SHP77 (cell line): ENCODE measurements around the gene CIP2A.

Source experiments
- DNase-seq, 2 experiments: peaks; one replicate each; lab custom pipeline; 2025; lab: John Stamatoyannopoulos, UW

Gene CIP2A

GRCh38 chr3:108562565-108562964 is 26.7 kb downstream of the CIP2A start:
- no peak for DNase-seq

DNA sequence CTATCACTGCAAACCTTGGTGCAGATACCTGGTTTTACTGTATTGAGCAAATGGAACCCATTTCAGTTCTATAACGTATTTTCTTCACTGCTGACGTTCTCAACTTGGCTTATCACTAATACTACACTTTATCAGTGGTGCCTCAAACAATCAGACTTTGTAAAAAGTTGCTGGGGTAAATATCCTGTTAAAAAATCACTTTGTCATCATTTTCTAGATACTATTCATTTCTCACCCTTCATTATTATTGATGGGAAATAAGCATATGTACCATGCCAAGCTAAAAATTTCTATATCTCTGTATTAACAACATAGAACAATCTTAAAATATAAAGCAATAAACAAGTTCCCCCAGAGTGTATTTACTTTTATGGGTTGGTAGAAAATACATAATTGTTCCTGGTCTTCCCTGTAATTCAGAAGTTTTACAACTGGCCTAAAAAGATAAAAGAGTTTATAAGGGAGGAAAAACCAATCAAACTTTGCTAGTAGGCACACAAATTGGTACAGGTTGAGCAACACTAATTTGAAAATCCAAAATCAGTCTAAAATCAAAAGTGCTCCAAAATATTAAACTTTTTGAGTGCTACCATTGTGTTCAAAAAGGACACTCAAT is 33.2 kb downstream of the CIP2A start:
- DNase-seq, result no peak

DNA sequence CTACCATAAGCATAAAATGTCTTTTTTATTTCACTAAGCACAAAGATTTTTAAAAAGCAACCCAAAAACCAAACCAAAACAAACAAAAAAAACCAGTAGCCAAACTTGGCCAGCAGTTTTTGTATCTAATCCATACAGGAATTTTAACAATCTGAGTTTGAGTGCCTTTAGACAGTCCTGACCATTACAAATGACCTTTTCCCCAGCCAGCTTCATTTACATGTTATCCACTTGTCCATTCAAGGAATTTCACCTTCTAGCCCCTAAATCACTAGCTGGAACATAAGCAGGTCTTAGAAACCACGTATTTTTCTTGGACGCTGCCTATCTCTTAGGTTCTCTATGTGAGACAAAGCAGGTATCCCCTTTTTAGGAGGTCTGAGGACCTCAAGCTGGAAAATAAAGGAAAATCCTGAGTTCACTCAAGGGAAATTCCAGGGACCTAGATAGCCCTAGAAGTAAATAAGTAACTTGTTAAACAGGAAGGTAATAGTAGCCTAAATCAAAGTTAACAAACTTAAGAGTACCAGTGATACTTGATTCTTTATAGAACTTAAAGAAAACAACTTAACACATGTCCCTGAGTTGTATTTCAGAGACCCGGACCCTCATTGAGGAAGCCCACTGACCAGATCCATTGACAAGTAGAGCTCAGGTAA is 34.2 kb downstream of the CIP2A start:
- no peak for DNase-seq

DNA sequence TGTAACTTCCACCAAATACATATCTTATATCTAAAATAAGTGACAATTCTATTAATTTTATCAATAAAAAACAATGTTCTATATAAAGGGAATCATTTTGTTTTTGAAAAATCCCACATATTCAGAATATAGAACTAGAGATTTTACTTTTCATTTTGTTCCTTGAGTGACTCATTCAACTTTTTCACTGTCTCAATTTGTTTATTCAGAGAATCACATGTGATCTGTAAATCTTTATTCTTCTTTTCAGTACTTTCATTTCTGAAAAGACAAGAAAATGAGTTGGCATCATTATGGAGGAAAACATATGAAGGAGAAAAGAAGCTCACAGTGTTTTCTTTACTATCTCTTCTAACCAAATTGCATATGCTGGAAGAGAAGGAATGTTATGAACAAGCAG is 35.0 kb downstream of the CIP2A start:
- no peak for DNase-seq

DNA sequence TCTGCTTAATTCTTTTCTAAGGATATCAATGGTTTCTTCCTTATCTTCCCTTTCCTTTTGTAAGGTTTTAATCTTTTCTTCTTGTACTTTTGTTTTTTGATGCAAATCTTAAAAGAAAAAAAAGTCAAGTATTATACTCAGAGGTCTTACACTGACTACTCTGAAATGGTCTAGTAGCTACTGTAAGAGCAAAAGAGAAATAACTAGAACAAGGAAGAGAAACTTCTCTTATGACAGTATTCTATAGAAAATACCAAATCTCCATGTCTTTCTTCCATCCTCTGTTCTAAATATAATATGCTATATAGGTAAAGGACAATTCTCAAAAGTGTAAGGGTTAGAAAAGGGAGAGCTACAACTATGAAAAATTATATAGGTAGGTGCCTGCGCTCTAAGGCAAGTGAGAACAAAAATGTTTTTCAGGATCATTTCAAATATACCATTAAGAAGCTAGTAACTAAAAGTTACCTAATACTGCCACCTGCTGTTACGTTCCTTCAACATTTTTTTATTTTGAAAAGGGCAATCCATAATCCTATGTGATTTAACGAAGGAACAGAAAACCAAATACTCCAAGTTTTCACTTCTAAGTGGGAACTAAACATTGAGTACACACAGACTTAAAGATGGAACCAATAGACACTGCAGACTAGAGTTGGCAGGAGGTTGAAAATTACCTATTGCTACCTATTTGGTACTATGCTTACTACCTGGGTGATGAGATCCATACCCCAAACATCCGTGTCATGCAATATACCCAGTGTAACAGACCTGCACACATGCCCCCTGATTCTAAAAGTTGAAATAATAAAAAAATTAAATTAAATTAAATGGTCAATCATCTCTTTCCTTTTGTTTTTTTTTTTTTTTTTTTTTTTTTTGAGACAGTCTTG is 36.7 kb downstream of the CIP2A start:
- peak in 1 of 2 experiments; percentile 9 for DNase-seq

- no peak for DNase-seq
Observed at GRCh38 chr3:108548886-108549285, 40.4 kb downstream of the CIP2A start.

DNA sequence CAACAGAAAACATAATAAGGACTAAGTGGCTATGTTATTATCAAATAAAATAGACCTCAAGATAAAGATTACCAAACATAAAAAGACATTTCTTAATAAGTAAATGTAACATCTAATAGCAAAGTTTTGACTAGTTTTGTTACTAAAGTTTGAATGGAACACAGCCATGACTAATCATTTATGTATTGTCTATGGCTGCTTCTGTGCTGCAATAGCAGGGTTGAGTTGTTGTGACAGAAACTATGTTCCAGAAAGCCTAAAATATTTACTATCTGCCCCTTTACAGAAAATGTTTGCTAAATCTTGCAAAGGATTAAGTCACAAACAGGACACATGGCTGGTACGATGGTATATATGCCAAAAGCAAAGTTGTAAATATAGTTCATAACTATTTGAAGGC is 40.9 kb downstream of the CIP2A start:
- no peak for DNase-seq

GRCh38 chr3:108546692-108547091 is 42.5 kb downstream of the CIP2A start:
- no peak for DNase-seq

DNA sequence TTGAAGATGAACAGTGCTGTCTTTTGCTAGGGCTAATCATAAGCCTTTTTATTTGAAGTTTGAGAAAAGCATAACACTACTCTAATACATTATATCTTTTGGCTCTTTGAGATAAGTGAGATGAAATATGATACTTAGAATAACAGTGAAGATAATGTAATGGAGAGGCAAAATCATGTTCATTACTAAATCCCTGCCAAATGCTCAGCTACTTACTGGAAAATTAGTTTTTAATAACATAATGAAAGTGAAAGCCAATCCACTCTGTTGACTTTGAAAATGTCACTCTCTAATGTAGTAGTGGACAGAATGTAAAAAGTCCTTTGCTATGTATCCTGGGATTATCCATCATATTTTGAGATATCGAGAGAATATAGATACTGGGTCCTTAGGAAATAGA is 43.0 kb downstream of the CIP2A start:
- DNase-seq, result no peak

DNA sequence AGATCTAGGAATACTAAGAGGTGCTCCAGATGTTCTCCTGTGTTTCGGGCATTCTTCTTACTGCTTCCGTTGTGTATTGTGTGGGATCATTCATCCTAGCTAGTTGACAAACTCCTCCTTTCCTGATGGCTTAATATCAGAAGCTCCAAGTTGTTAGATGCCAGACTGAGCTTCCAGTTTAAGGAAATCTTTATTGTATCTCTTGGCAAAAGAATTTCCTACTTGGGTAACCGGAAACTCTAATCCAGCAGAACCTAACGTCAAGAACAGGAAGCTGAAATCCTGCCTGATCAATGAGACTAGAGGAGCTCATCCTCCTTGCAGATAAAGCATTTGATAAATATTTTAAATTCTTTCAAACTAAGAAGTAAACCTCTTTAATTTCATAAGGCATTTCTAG is 51.2 kb downstream of the CIP2A start:
- no peak for DNase-seq

DNA sequence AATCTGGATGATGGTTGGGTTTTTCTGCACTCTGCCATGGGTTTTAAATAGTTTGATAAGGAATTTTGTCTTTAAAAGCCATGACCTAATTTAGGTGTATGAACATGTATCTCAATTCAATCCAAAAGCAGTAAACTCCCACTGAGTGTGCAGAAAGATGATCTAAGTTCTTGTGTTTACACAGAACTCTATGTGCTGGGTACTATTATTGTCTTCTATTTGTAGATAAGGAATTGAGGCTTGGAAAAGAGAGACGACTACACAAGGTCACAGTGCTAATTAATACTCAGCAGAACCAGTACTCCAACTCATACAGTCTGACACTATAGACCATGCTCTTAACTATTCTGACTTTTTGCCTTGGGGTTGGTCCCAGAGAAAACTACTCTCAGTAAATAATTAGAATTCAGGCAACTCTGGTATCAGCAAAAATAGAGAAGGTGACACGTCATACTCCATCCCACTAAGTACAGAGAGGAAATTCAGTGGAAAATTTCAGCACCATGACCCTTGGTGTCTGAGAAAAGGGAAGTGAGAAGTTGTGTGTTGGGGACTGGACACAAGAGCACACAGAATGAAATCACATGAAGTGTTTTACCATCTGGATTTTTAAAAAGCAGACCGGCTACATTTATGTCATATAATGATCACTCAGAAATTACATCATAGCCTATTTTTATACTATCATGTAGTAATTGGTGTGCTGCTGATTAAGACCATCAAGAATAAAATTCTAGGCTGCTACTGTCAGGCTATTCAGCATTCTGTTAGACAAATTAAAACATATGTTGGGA is 60.6 kb downstream of the CIP2A start:
- no peak for DNase-seq

- DNase-seq, result no peak
Observed at GRCh38 chr3:108527817-108528216, 61.4 kb downstream of the CIP2A start.

DNA sequence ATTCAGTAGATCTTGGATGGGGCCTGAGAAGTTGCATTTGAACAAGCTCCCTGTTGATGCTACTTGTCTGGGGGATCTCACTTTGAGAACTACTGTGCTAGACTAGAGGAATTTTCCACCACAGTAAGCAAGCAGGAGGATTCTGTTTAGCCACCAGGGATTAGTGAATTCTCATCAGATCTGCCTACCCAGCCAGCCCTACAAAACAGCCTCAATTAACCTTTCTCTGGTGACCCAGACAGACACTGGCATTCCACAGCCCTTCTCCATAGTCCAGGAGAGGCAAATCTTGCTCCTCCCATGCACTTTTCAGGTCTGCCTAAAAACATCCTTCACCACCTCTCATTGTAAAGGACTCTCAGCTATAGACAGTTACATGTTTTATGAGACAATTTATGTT is 62.1 kb downstream of the CIP2A start:
- no peak for DNase-seq

DNA sequence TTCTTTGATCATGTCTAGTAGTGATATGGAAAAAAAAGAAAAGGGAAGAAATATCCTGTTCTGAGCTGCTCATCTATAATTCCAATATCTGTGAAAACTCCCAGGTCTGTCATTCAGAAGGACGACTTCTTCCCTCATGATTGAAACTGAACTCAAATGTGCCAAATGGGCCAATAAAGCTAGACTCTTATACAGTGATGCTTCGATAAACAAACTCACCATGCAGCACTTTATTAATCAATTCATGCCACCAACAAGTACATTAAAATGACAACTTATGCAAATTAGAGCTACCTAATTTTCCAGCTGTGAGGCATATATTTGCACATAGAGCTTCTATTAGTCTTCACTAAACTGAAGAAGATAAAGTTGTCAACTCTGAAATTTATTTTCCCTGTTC is 63.3 kb downstream of the CIP2A start:
- DNase-seq, result no peak

GRCh38 chr3:108525256-108525655 is 64.0 kb downstream of the CIP2A start:
- no peak for DNase-seq

GRCh38 chr3:108524537-108524936 is 64.7 kb downstream of the CIP2A start:
- DNase-seq, result no peak

GRCh38 chr3:108518895-108519294 is 70.3 kb downstream of the CIP2A start:
- DNase-seq, result no peak

GRCh38 chr3:108516881-108517280 is 72.4 kb downstream of the CIP2A start:
- no peak for DNase-seq

GRCh38 chr3:108513961-108514360 is 75.3 kb downstream of the CIP2A start:
- peak; percentile 49 to 54 for DNase-seq

GRCh38 chr3:108512671-108513070 is 76.6 kb downstream of the CIP2A start:
- DNase-seq, result no peak

- no peak for DNase-seq
Observed at GRCh38 chr3:108511490-108511889, 77.7 kb downstream of the CIP2A start.

DNA sequence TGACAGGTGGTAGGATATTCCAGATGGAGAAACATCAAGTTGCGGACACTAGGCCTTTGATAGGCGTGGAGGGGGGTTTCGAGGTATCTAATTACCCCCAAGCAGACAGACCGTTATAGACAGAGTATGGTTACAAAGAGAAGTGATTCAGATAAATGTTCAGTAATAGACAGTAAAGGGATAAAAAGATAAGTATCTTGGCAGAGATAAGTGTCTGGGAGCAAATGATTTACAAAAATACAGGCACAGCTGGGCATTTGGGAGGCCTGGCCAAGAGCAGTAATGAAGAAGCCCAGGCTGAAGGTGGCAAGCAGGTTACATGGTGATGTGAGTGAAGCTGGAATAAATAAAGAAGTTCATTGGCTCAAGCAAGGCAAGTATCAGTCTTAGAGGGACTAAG is 78.2 kb downstream of the CIP2A start:
- DNase-seq, result no peak
